ENCODE measurements around the gene AUTS2.

The AUTS2 gene

DNA sequence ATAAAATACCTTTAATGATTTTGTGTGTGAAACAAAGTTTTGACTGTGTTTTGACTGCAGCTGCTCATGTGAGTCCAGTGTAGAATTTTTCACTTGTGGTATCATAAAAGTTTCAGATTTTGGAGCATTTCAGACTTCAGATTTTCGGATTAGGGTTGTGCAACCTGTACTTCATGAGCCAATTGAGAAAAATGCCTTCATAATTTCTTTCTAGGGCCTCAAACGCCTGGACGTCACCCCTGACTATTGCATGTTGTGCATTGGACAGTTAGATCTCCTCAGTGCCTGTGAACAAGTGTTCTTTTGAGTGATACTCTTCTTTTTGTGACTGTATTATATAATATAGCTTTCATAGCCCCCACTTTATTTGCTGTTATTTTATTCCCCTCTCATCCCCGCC, 161.1 kb downstream of the AUTS2 start:
- DNase-seq (ENCODE audit: low read depth): no peak
- TF ChIP-seq, protein P1, sequence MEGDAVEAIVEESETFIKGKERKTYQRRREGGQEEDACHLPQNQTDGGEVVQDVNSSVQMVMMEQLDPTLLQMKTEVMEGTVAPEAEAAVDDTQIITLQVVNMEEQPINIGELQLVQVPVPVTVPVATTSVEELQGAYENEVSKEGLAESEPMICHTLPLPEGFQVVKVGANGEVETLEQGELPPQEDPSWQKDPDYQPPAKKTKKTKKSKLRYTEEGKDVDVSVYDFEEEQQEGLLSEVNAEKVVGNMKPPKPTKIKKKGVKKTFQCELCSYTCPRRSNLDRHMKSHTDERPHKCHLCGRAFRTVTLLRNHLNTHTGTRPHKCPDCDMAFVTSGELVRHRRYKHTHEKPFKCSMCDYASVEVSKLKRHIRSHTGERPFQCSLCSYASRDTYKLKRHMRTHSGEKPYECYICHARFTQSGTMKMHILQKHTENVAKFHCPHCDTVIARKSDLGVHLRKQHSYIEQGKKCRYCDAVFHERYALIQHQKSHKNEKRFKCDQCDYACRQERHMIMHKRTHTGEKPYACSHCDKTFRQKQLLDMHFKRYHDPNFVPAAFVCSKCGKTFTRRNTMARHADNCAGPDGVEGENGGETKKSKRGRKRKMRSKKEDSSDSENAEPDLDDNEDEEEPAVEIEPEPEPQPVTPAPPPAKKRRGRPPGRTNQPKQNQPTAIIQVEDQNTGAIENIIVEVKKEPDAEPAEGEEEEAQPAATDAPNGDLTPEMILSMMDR (conservative IDR thresholded peaks at IDR 0.05; ENCODE audit: low read length): no peak
- H3K4me3 ChIP-seq (ENCODE audit: low read length): no peak overlapping the region

DNA sequence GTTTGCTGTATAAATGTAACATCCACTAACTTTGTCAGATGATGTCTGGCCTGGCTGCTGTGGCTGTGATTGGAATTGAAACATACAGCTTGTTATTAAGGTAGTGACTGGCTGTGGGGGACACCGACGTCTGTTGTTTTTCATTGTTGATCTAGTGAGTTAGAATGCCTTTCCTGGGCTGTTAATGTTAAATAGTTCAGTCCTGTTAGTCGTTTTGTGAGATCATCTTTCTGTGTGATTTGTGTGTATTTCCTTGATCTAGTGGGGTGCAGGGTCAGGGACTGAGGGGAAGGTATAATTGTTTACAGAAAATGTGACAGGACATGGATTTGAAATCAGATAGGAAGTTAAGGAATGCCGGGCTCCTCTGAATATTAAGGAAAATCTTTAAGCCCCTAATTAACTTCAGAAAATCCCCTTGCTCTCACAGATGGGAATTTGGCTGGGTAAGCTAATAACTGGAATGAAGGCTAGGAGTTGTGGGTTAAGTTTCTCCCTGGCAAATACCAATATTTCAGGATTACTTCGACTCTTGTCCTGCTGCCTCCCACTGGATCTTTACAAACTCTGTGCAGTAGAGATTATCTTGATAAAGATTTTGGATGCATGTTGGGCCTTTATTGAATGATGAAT, 163.1 kb downstream of the AUTS2 start:
- no peak overlapping the region for H3K4me3 ChIP-seq (ENCODE audit: low read length)
- no peak for DNase-seq (ENCODE audit: low read depth)
- TF ChIP-seq, protein P1 (conservative IDR thresholded peaks at IDR 0.05; ENCODE audit: low read length): no peak

DNA sequence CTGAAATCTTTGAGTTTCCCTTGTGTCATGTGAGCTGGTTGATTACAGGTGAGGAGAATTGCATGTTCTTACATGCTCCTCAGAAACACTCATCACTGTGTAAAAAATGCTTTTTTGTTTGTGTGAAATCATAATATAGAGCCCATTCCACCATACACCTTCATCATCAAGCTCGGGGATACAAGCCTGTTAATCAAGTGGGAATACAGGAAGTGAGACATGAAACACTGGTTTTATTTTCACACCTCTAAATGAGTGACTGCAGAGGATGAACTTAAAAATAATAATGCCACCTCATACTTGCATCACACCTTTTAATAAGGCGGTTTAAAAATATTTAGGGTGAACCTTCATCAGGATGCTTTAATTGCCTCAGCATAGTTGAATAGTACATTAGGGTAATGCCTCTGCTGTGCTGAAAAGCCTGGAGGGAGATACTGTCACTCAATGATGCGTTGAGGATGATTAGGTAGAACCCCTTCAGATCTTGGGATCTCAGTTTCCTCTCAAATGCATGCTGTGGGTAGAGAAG, 164.6 kb downstream of the AUTS2 start:
- TF ChIP-seq, protein P1 (conservative IDR thresholded peaks at IDR 0.05; ENCODE audit: low read length): no peak
- no peak for DNase-seq (ENCODE audit: low read depth)
- no peak overlapping the region for H3K4me3 ChIP-seq (ENCODE audit: low read length)

DNA sequence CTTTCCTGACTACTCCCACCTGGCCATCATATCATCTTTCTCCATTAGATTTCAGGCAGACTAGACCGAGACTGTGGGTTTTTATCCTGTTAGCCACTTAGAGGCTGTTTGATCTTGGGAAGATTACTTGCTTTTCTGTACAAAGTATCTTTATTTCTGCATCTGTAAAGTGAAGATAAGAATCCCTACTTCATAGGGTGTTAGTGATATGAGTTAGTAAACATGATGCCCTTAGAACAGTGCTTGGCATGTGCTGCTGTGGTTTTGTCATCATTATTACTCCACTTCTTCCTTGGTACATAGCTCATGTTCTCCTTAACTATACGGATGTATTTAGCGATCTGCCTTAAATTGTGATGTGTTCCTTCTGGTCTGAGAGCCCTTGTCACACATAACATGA, 165.2 kb downstream of the AUTS2 start:
- DNase-seq (ENCODE audit: low read depth): no peak
- TF ChIP-seq, protein P1 (conservative IDR thresholded peaks at IDR 0.05; ENCODE audit: low read length): no peak
- no peak overlapping the region for H3K4me3 ChIP-seq (ENCODE audit: low read length)

DNA sequence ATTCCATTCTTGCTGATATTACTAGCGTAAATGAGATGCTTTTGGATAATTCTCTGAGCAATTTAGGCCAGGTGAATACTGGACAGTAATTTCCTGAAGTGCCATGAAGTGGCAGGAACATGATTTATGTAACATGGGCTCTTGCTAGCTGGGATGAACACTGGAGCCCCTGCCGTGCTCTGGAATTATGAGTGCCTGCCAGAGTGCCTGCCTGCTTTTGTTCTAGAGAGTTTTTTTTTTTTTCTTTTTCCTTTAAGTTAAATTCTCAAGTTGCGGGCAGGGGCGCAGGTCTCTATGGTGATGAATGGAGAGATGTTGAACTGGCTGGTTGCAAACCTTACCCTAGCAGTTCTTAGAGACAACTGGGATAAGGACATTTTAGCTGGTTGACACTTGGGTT, 165.9 kb downstream of the AUTS2 start:
- no peak for DNase-seq (ENCODE audit: low read depth)
- TF ChIP-seq, protein P1 (conservative IDR thresholded peaks at IDR 0.05; ENCODE audit: low read length): no peak
- H3K4me3 ChIP-seq (ENCODE audit: low read length): no peak overlapping the region

DNA sequence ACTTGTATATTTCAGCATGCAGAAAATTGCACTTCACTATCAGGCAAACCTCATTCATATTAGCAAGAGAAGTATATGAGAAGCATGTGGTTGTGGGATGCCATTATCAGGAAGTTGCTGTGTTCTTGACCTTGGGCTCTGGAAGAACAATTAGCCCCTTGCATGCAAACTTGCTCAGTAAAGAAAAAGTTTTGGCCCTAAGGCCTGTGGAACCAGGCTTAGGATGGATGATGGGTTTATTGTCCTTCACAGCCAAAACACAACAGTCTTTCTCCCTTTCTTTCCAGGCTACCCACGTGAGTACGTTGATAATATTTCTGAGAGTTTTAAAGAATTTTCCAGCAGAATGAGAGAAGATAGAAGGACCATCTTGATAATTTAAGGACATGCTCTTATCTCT, 166.4 kb downstream of the AUTS2 start:
- H3K4me3 ChIP-seq (ENCODE audit: low read length): no peak overlapping the region
- no peak for DNase-seq (ENCODE audit: low read depth)
- TF ChIP-seq, protein P1 (conservative IDR thresholded peaks at IDR 0.05; ENCODE audit: low read length): no peak

DNA sequence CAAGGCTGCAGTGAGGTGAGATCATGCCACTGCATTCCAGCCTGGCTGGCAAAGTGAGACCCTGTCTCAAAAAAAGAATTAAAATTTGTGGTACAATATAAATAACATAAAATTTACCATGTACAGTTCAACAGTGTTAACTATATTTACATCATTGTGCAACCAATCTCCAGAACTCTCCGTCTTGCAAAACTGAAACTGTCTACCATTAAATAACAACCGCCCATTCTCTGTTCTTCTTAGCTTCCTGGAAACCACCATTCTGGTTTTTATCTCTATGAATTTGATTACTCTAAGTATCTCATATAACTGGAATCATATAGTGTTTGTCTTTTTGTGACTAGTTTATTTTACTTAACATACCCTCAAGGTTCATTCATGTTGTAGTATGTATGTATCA, 167.6 kb downstream of the AUTS2 start:
- TF ChIP-seq, protein P1 (conservative IDR thresholded peaks at IDR 0.05; ENCODE audit: low read length): no peak
- no peak overlapping the region for H3K4me3 ChIP-seq (ENCODE audit: low read length)
- no peak for DNase-seq (ENCODE audit: low read depth)

All from AG10803 (cell line).